HEK293 (cell line): ENCODE measurements around the gene PEPD.

ENCODE experiments used
- CTCF ChIP-seq: fragments of 450-650 bp; formaldehyde crosslinking; IDR thresholded peaks from 2 replicates; pipeline ENCODE4 v1.5.1; 2016; ENCODE audit warnings: missing biosample characterization, missing genetic modification characterization
- FEZF1 ChIP-seq: fragments of 450-650 bp; formaldehyde crosslinking; IDR thresholded peaks from 2 replicates; pipeline ENCODE4 v1.5.1; 2016; ENCODE audit warnings: missing biosample characterization, missing genetic modification characterization
- GLIS1 ChIP-seq: fragments of 450-650 bp; formaldehyde crosslinking; IDR thresholded peaks from 2 replicates; pipeline ENCODE4 v1.5.1; 2016; ENCODE audit warnings: missing biosample characterization, missing genetic modification characterization
- INSM2 ChIP-seq: fragments of 450-650 bp; formaldehyde crosslinking; IDR thresholded peaks from 2 replicates; pipeline ENCODE4 v1.5.1; 2016; ENCODE audit warnings: missing biosample characterization, missing genetic modification characterization
- KLF8 ChIP-seq: fragments of 450-650 bp; formaldehyde crosslinking; IDR thresholded peaks from 2 replicates; pipeline ENCODE4 v1.5.1; 2016; ENCODE audit warnings: missing biosample characterization, missing genetic modification characterization
- PRDM4 ChIP-seq: fragments of 450-650 bp; formaldehyde crosslinking; IDR thresholded peaks from 2 replicates; pipeline ENCODE4 v1.5.1; 2017; ENCODE audit warnings: missing biosample characterization, missing genetic modification characterization
- SALL2 ChIP-seq: fragments of 450-650 bp; formaldehyde crosslinking; IDR thresholded peaks from 2 replicates; pipeline ENCODE4 v1.5.0; 2017; ENCODE audit warnings: missing biosample characterization, mild to moderate bottlenecking, missing genetic modification characterization, borderline replicate concordance
- SCRT2 ChIP-seq: fragments of 450-650 bp; formaldehyde crosslinking; IDR thresholded peaks from 2 replicates; pipeline ENCODE4 v1.5.1; 2016; ENCODE audit warnings: missing biosample characterization, missing genetic modification characterization
- TCF7L2 ChIP-seq: IDR thresholded peaks from 2 replicates; pipeline ENCODE4 v1.6.1; 2011; ENCODE audit warnings: low read depth, mild to moderate bottlenecking, inconsistent platforms, low read length, moderate library complexity, borderline replicate concordance
- YY1 ChIP-seq: fragments of 450-650 bp; formaldehyde crosslinking; IDR thresholded peaks from 2 replicates; pipeline ENCODE4 v1.5.1; 2018; ENCODE audit warnings: missing biosample characterization, missing genetic modification characterization
- ZFP37 ChIP-seq: fragments of 450-650 bp; formaldehyde crosslinking; IDR thresholded peaks from 2 replicates; pipeline ENCODE4 v1.5.1; 2016; ENCODE audit warnings: missing biosample characterization, missing genetic modification characterization
- ZNF112 ChIP-seq: fragments of 450-650 bp; formaldehyde crosslinking; IDR thresholded peaks from 2 replicates; pipeline ENCODE4 v1.5.0; 2017; ENCODE audit warnings: missing biosample characterization, missing genetic modification characterization
- ZNF138 ChIP-seq: fragments of 450-650 bp; formaldehyde crosslinking; IDR thresholded peaks from 2 replicates; pipeline ENCODE4 v1.5.1; 2016; ENCODE audit warnings: missing biosample characterization, missing genetic modification characterization, borderline replicate concordance
- ZNF148 ChIP-seq: fragments of 450-650 bp; formaldehyde crosslinking; IDR thresholded peaks from 2 replicates; pipeline ENCODE4 v1.5.0; 2017; ENCODE audit warnings: missing biosample characterization, missing genetic modification characterization, borderline replicate concordance
- ZNF157 ChIP-seq: fragments of 450-650 bp; formaldehyde crosslinking; IDR thresholded peaks from 2 replicates; pipeline ENCODE4 v1.5.1; 2016; ENCODE audit warnings: missing biosample characterization, missing genetic modification characterization
- ZNF169 ChIP-seq: fragments of 450-650 bp; formaldehyde crosslinking; IDR thresholded peaks from 2 replicates; pipeline ENCODE4 v1.5.1; 2016; ENCODE audit warnings: missing biosample characterization, missing genetic modification characterization
- ZNF19 ChIP-seq: fragments of 450-650 bp; formaldehyde crosslinking; IDR thresholded peaks from 2 replicates; pipeline ENCODE4; 2016; ENCODE audit warnings: missing biosample characterization, missing genetic modification characterization, low read depth
- ZNF214 ChIP-seq: fragments of 450-650 bp; formaldehyde crosslinking; IDR thresholded peaks from 2 replicates; pipeline ENCODE4 v1.5.1; 2017; ENCODE audit warnings: missing biosample characterization, mild to moderate bottlenecking, missing genetic modification characterization, borderline replicate concordance
- ZNF239 ChIP-seq: fragments of 450-650 bp; formaldehyde crosslinking; IDR thresholded peaks from 2 replicates; pipeline ENCODE4 v1.5.1; 2016; ENCODE audit warnings: missing biosample characterization, missing genetic modification characterization
- ZNF324 ChIP-seq: fragments of 450-650 bp; formaldehyde crosslinking; IDR thresholded peaks from 2 replicates; pipeline ENCODE4 v1.5.1; 2016; ENCODE audit warnings: missing biosample characterization, missing genetic modification characterization
- ZNF394 ChIP-seq: fragments of 450-650 bp; formaldehyde crosslinking; IDR thresholded peaks from 2 replicates; pipeline ENCODE4 v1.5.1; 2016; ENCODE audit warnings: missing biosample characterization, missing genetic modification characterization, mild to moderate bottlenecking, moderate library complexity, borderline replicate concordance
- ZNF449 ChIP-seq: fragments of 450-650 bp; formaldehyde crosslinking; IDR thresholded peaks from 2 replicates; pipeline ENCODE4 v1.5.1; 2017; ENCODE audit warnings: missing biosample characterization, mild to moderate bottlenecking, missing genetic modification characterization, moderate library complexity
- ZNF501 ChIP-seq: fragments of 450-650 bp; formaldehyde crosslinking; IDR thresholded peaks from 2 replicates; pipeline ENCODE4 v1.5.1; 2016; ENCODE audit warnings: missing biosample characterization, missing genetic modification characterization
- ZNF529 ChIP-seq: fragments of 450-650 bp; formaldehyde crosslinking; IDR thresholded peaks from 2 replicates; pipeline ENCODE4 v1.5.1; 2017; ENCODE audit warnings: missing genetic modification characterization, missing biosample characterization; ENCODE audit not compliant: insufficient replicate concordance
- ZNF544 ChIP-seq: fragments of 450-650 bp; formaldehyde crosslinking; IDR thresholded peaks from 2 replicates; pipeline ENCODE4 v1.5.0; 2017; ENCODE audit warnings: missing biosample characterization, missing genetic modification characterization
- ZNF548 ChIP-seq: fragments of 450-650 bp; formaldehyde crosslinking; IDR thresholded peaks from 2 replicates; pipeline ENCODE4 v1.5.1; 2016; ENCODE audit warnings: missing biosample characterization, missing genetic modification characterization
- ZNF561 ChIP-seq: fragments of 450-650 bp; IDR thresholded peaks from 2 replicates; pipeline ENCODE4 v1.5.1; 2018; ENCODE audit warnings: missing biosample characterization, missing genetic modification characterization, borderline replicate concordance
- ZNF623 ChIP-seq: fragments of 450-650 bp; formaldehyde crosslinking; IDR thresholded peaks from 2 replicates; pipeline ENCODE4 v1.5.1; 2016; ENCODE audit warnings: missing biosample characterization, missing genetic modification characterization
- ZNF629 ChIP-seq: fragments of 450-650 bp; formaldehyde crosslinking; IDR thresholded peaks from 2 replicates; pipeline ENCODE4 v1.5.1; 2017; ENCODE audit warnings: missing biosample characterization, missing genetic modification characterization
- ZNF76 ChIP-seq: fragments of 450-650 bp; formaldehyde crosslinking; IDR thresholded peaks from 2 replicates; pipeline ENCODE4; 2016; ENCODE audit warnings: low read depth, missing biosample characterization, missing genetic modification characterization, borderline replicate concordance
- ZNF837 ChIP-seq: fragments of 450-650 bp; formaldehyde crosslinking; IDR thresholded peaks from 2 replicates; pipeline ENCODE4 v1.5.1; 2016; ENCODE audit warnings: missing biosample characterization, missing genetic modification characterization

Gene PEPD

GRCh38 chr19:33458171-33458633 lies 63.4 kb downstream of the PEPD start (continued):
- TF ChIP-seq CTCF (no peak), INSM2 (tag by site-specific recombination) (0 out of 2 replicates have a peak, but pooled peaks have one; percentile 13), ZNF157 (tag by site-specific recombination) (peak; percentile 51; the same call in 1 of the 2 replicates), ZNF138 (tag by site-specific recombination) (no peak), ZNF629 (tag by site-specific recombination) (no peak), ZNF19 (tag by site-specific recombination) (no peak), SCRT2 (no peak), ZNF148 (tag by site-specific recombination) (peak; percentile 92), ZNF76 (tag by site-specific recombination) (no peak), ZNF169 (tag by site-specific recombination) (peak; percentile 32; the same call in 1 of the 2 replicates), ZNF394 (tag by site-specific recombination) (no peak), YY1 (no peak), ZNF548 (tag by site-specific recombination) (no peak), ZNF544 (tag by site-specific recombination) (peak; percentile 41; the same call in 1 of the 2 replicates), TCF7L2 (no peak), KLF8 (tag by site-specific recombination) (no peak), ZNF214 (no peak), ZNF112 (tag by site-specific recombination) (0 out of 2 replicates have a peak, but pooled peaks have one; percentile 31), ZNF623 (tag by site-specific recombination) (no peak), ZNF501 (tag by site-specific recombination) (no peak), ZNF324 (tag by site-specific recombination) (no peak), ZNF837 (no peak), FEZF1 (tag by site-specific recombination) (no peak), ZNF529 (no peak), ZFP37 (tag by site-specific recombination) (no peak), ZNF239 (tag by site-specific recombination) (peak; percentile 15; the same call in 1 of the 2 replicates), ZNF561 (tag by site-specific recombination) (no peak), SALL2 (tag by site-specific recombination) (0 out of 2 replicates have a peak, but pooled peaks have one; percentile 27), ZNF449 (tag by site-specific recombination) (no peak), PRDM4 (tag by site-specific recombination) (no peak), GLIS1 (no peak)
